Activated CD8-positive, alpha-beta memory T cell treated with anti-CD3 and anti-CD28 coated beads for 36 hours (primary cell): ENCODE measurements around the gene STX3. TPM values are rescaled to one million over a fixed set of nuclear protein-coding genes. Genes with fewer than 3 reads are reported as not detected.

Source experiments
- total RNA-seq, 2 experiments: library from RNA; stranded (reverse); gene quantifications; one replicate each; pipeline ENCODE4 v1.2.3, GENCODE V29; 2021

Gene STX3
- total RNA-seq, 2 experiments from 2014 or later = 8.8 to 9.4 TPM

Other genes with a start within 250 kb of the STX3 start
- gene OR4D9, start 243.8 kb upstream of the STX3 start, total RNA-seq = not detected
- gene OSBP, start 139.6 kb upstream of the STX3 start, total RNA-seq = 10 to 100 TPM; 35.0 to 36.4 TPM
- gene PATL1, start 86.3 kb upstream of the STX3 start, total RNA-seq = 10 to 100 TPM; 59.0 to 60.1 TPM
- gene OR10V1, start 41.5 kb upstream of the STX3 start, total RNA-seq = not detected
- 10 to 100 TPM; 96.2 to 96.5 TPM for gene MRPL16, start 55.4 kb downstream of the STX3 start, total RNA-seq
- gene CBLIF, start 90.1 kb downstream of the STX3 start, total RNA-seq = not detected
- not detected for gene TCN1, start 111.1 kb downstream of the STX3 start, total RNA-seq
- not detected for gene OOSP3, start 123.4 kb downstream of the STX3 start, total RNA-seq
- not detected for gene OOSP1, start 183.1 kb downstream of the STX3 start, total RNA-seq
- not detected for gene OOSP4A, start 208.7 kb downstream of the STX3 start, total RNA-seq